HG03139 (cell line): ENCODE measurements around the gene LMNB1.
A peak's percentile ranks its signal among the peaks of the same experiment; 100 is the strongest.
"Not testable (repeated sequence)": the region's sequence is repeated elsewhere in the genome, so short reads cannot be mapped to it uniquely, and the experiment has no call there.

Experiments used
- ATAC-seq: cut with Tn5 transposase; IDR thresholded peaks from one replicate; pipeline ENCODE4 v1.9.1; 2021; ENCODE audit not compliant: unreplicated experiment

LMNB1 gene

GRCh38 chr5:126776499-126777256, at the start of gene LMNB1:
Gene LMNB1 (plus strand): TSS chr5:126777136. CDS start chr5:126777509, 373 bp downstream.
- ATAC-seq = peak; percentile 58

DNA sequence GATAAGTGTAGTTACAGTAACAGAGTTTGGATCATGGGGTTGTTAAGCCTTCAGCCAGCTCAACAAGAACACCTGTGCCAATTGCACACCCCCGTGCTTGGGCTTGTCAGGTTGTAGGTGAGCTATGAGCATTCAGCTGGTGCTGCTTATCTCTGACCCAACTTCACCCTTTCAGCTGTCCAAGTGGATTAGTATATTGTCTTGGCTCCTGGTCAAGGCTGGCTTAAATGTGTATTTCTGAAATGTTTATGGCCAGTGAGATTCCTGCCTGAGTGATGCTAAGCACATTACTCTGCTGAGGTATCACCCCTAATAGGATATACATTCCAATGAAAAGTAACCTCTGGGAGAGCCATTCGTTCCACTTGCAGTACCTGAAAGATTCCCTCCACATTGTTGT, 44.2 kb upstream of the LMNB1 start:
- no peak for ATAC-seq

DNA sequence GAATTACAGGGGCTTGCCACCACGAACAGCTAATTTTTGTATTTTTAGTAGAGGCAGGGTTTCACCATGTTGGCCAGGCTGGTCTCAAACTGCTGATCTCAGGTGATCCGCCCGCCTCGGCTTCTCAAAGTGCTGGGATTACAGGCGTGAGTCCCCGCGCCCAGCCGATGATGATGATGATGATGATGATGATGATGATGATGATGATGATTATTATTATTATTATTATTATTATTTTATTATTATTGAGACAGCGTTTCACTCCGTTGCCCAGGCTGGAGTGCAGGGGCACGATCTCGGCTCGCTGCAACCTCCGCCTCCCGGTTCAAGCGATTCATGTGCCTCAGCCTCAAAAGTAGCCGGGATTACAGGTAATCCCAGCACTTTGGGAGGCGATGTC, 42.4 kb upstream of the LMNB1 start:
- ATAC-seq = not testable (repeated sequence)

- no peak for ATAC-seq
Measured at GRCh38 chr5:126736141-126736540, 40.8 kb upstream of the LMNB1 start.

DNA sequence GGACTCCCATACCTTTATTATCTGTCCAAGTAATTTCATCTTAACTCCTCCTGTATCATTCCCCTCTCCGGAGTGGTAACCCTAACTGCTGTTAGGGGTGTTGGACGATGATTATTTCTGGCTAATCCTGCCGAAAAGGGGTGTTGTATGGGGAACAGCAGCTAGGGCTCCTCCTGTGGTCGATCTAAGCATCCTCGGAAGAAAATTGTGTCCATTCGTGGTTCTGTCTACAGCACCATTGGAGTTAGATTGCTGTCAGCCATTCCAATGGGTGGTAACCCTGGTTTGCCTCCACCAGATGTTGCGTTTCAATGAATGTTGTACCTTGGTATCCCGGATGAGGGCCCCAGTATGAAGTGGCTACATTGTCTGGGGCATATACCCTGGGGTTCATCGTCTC, 35.6 kb upstream of the LMNB1 start:
- no peak for ATAC-seq

- no peak for ATAC-seq
Measured at GRCh38 chr5:126742425-126742824, 34.5 kb upstream of the LMNB1 start.

DNA sequence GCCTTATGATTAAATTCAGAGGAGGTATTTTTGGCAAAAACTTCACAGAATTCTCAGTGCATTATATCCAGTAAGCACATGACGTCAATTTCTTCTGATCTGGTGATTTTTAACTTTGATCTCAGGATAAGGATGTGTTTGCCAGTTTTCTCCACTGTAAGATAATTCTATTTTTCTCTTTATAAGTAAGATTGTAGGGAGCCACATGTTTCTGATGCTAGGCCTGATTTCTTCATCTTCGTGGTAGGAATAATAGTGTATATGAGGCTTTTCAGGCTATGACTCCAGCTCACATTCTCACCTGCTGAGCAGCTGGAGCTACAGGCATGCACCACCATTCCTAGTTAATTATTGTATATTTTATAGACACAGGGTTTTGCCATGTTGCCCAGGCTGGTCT, 32.1 kb upstream of the LMNB1 start:
- ATAC-seq = no peak

- ATAC-seq = no peak
Measured at GRCh38 chr5:126745259-126745992, 31.5 kb upstream of the LMNB1 start.

- no peak for ATAC-seq
Measured at GRCh38 chr5:126746290-126746689, 30.6 kb upstream of the LMNB1 start.

DNA sequence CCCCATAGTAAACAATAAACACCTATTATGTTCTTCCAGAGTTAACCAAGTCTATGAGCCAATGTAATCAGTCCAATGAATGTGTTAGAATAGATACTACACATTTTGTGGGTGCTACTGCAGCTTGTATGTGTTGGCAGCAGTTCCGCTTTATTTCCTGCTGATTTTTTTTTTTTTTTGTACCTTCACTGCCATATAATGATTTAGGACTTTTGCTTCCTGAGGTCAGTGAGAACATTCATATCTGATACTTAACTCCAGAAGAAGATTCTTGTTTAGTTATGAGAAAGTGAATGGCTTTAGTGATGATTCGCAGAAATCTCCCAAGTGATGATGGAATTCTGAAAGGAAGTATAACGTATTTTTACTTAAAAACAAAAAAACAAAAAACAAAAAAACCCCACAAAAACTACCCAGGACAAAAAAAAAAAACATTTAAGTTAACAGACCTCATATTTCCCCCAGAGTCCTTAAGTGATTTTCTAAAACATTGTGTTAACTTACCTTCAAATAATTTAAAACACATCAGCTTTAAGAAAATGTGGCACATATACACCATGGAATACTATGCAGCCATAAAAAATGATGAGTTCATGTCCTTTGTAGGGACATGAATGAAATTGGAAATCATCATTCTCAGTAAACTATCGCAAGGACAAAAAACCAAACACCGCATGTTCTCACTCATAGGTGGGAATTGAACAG, 24.7 kb upstream of the LMNB1 start:
- no peak for ATAC-seq

- no peak for ATAC-seq
Measured at GRCh38 chr5:126753227-126753626, 23.7 kb upstream of the LMNB1 start.

GRCh38 chr5:126754609-126755008, 22.3 kb upstream of the LMNB1 start:
- ATAC-seq = no peak

- no peak for ATAC-seq
Measured at GRCh38 chr5:126755593-126755992, 21.3 kb upstream of the LMNB1 start.

- ATAC-seq = no peak
Measured at GRCh38 chr5:126757713-126758357, 19.1 kb upstream of the LMNB1 start.

DNA sequence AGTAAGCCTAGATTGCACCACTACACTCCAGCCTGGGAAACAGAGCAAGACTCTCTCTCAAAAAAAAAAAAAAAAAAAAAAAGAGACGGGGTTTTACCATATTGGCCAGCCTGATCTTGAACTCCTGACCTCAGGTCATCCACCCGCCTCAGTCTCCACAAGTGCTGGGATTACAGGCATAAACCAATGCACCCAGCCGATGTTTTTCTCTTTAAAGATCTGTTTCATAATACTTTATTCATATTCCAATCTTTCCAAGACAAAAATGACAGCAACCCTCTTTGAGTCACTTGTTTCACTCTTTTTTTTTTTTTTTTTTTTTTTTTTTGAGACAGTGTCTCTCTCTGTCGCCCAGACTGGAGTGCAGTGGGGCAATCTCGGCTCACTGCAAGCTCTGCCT, 13.6 kb upstream of the LMNB1 start:
- ATAC-seq = no peak

GRCh38 chr5:126769703-126770102, 7.2 kb upstream of the LMNB1 start:
- ATAC-seq = no peak

DNA sequence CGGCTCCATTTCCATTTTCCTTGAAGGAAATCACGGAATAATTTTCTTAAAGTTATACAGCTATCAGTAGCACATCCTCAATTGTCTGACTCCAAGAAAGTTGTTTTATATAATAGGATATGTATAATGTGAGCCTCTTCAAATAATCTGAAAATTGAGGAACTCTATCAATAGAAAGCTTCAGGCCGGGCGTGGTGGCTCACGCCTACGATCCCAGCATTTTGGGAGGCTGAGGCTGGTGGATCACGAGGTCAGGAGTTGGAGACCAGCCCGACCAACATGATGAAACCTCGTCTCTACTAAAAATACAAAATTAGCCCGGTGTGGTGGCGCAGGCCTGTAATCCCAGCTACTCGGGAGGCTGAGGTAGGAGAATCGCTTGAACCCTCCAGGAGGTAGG, 3.4 kb upstream of the LMNB1 start:
- ATAC-seq = not testable (repeated sequence)

DNA sequence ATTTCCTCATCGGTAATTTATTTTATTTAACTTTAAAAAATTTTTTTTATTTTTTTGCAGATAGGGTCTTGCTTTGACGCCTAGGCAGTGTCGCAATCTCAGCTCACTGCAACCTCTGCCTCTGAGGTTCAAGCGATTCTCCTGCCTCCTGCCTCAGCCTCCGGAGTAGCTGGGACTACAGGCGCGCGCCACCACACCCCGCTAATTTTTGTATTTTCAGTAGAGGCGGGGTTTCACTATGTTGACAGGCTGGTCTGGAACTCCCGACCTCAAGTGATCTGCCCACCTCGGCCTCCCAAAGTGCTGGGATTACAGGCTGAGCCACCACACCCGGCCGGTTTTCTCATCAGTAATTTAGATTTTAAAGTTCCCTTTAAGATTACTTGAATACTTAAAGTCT, 2.3 kb upstream of the LMNB1 start:
- not testable (repeated sequence) for ATAC-seq

DNA sequence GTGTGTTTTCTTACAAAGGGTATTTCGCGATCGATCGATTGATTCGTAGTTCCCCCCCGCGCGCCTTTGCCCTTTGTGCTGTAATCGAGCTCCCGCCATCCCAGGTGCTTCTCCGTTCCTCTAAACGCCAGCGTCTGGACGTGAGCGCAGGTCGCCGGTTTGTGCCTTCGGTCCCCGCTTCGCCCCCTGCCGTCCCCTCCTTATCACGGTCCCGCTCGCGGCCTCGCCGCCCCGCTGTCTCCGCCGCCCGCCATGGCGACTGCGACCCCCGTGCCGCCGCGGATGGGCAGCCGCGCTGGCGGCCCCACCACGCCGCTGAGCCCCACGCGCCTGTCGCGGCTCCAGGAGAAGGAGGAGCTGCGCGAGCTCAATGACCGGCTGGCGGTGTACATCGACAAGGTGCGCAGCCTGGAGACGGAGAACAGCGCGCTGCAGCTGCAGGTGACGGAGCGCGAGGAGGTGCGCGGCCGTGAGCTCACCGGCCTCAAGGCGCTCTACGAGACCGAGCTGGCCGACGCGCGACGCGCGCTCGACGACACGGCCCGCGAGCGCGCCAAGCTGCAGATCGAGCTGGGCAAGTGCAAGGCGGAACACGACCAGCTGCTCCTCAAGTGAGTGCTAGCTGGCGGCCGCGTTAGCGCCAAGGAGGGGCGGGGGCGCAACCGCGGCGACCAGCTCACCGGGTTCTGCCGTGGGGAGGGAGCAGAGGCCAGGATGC, 480 bp downstream of the LMNB1 start:
- ATAC-seq = no peak

DNA sequence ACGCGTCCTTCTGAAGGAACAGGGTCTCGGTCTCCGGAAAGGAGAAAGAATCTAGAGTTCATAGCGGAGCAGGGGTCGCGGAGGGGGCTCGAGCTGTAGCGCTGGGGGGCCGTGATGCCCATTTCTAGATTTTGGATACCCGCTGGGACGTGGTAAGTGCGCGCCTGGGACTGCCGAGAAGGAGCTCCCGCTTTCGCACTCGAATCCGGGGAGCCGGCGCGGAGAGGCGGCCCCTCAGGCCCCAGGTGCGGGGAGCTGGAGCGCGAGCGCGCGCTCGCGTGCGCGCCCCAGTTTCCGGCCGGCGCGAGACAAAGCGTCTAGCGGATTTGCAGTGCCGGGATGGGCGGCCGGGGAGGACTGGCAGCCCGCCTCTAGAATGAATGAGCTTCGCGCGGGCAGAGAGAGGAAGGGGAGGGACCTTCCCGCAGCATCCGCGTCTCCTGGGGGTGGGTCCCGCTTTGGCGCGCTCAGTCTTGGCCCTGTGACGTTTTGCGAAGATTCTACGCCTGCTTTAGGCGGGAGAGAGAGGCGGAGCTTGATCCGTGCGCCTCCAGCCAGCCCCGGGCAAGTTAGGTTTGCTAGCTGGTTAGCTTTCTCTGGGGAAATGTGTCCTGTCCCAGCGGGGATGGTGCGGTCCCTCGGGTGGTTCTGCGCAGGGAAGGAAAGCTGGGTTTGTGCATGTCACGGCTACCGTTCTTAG, 1.2 kb downstream of the LMNB1 start:
- peak; percentile 62 for ATAC-seq
